ENCODE measurements around the gene TBC1D14. TPM values are rescaled to one million over a fixed set of nuclear protein-coding genes. Genes with fewer than 3 reads are reported as not detected.

Gene TBC1D14
- total RNA-seq, 4 donors from 2014 or later: 42.6 to 56.9 (median 54.0) TPM

DNA sequence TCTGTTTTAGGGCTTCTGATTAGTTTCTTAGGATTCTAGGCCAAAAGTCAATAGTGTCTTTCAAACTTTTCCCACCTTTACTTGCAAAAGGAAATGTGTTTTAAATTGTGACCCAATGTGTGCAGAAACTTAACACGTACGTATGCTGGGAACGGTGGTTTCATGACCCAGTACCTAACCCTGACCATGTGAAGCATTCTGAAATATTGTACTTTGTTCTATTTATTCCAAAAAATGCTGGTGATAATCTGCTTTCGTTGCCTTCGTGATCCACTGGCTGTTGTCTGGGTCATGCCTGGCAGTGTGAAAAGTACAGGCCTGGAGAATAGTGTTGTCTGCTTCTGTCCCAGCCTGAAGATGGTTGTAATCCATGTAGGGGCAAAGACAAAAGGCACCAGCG, 106.9 kb downstream of the TBC1D14 start:
- no peak for DNase-seq
- intact Hi-C loops (cut with DNase I; ENCODE audit: low total_unique reads): no loop called here
- Histone ChIP-seq H3K9me3 (no peaks in the 10 kb centered on the region), H3K27ac (no peak overlapping the region), H3K4me1 (no peaks in the 10 kb centered on the region), H3K27me3 (no peaks in the 10 kb centered on the region), H3K36me3 (peaks cover 0 to 30% (median 12%) of the 10 kb centered on the region in 4 donors), H3K4me3 (no peak overlapping the region)
- TF ChIP-seq EP300 (IDR thresholded peaks at IDR 0.05; ENCODE audit: low read depth) (no peak), POLR2AphosphoS5 (IDR thresholded peaks at IDR 0.05) (no peak)
- TF ChIP-seq, protein P1, sequence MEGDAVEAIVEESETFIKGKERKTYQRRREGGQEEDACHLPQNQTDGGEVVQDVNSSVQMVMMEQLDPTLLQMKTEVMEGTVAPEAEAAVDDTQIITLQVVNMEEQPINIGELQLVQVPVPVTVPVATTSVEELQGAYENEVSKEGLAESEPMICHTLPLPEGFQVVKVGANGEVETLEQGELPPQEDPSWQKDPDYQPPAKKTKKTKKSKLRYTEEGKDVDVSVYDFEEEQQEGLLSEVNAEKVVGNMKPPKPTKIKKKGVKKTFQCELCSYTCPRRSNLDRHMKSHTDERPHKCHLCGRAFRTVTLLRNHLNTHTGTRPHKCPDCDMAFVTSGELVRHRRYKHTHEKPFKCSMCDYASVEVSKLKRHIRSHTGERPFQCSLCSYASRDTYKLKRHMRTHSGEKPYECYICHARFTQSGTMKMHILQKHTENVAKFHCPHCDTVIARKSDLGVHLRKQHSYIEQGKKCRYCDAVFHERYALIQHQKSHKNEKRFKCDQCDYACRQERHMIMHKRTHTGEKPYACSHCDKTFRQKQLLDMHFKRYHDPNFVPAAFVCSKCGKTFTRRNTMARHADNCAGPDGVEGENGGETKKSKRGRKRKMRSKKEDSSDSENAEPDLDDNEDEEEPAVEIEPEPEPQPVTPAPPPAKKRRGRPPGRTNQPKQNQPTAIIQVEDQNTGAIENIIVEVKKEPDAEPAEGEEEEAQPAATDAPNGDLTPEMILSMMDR (IDR thresholded peaks at IDR 0.05): no peak
- in situ Hi-C loops (cut with MboI; ENCODE audit: low pct_ligation_motif_present in 1 of 4, low pct_unique_long_range_greater_than_20kb in 1 of 4, low sequenced_read_pairs in 3 of 4): no loop called here
- 89 to 91% methylated on average over 6 of the region's 6 CpGs for WGBS, 2 donors (ENCODE audit: low coverage in 1 of 2)

DNA sequence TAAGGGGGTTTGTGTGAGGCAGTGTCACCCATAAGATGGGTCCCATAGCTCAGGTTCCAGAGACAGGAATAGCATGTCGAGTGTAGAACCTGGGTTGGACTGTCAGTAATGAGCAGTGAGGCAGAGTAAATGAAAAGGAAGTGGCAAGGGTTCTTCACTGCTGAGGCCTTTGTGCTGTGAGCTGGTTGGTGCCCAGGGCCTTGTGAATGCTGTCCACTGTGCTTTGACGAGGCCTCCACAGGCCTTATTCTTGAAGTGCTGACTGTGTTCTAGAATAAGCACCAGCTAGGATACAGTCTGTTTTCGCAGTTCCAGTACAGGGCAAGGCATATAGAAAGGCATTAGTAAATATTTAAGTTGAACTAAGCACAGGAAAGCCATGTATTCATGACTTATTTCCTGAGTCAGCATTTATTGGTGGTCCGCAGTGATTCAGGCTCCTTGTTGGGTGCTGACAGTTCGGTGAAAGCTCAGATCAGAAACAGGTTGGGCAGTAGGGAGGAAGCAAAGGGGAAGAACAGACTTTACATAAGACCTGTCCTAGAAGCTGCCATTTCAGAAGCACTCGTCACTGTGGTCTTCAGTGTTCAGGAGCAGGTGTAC, 107.9 kb downstream of the TBC1D14 start:
- Histone ChIP-seq H3K36me3 (peaks cover 0 to 30% (median 9%) of the 10 kb centered on the region in 4 donors), H3K27ac (no peak overlapping the region), H3K9me3 (no peaks in the 10 kb centered on the region), H3K4me1 (no peaks in the 10 kb centered on the region), H3K27me3 (no peaks in the 10 kb centered on the region), H3K4me3 (no peak overlapping the region)
- in situ Hi-C loops (cut with MboI; ENCODE audit: low pct_ligation_motif_present in 1 of 4, low pct_unique_long_range_greater_than_20kb in 1 of 4, low sequenced_read_pairs in 3 of 4) (no loop called here), intact Hi-C loops (cut with DNase I; ENCODE audit: low total_unique reads) (no loop called here)
- TF ChIP-seq, protein P1 (IDR thresholded peaks at IDR 0.05): no peak
- TF ChIP-seq EP300 (IDR thresholded peaks at IDR 0.05; ENCODE audit: low read depth): no peak
- no peak for TF ChIP-seq POLR2A (IDR thresholded peaks at IDR 0.05)
- no peak for TF ChIP-seq POLR2AphosphoS5 (IDR thresholded peaks at IDR 0.05)
- 90 to 92% methylated on average over 2 to 6 of the region's 6 CpGs for WGBS, 2 donors (ENCODE audit: low coverage in 1 of 2)
- DNase-seq: no peak

DNA sequence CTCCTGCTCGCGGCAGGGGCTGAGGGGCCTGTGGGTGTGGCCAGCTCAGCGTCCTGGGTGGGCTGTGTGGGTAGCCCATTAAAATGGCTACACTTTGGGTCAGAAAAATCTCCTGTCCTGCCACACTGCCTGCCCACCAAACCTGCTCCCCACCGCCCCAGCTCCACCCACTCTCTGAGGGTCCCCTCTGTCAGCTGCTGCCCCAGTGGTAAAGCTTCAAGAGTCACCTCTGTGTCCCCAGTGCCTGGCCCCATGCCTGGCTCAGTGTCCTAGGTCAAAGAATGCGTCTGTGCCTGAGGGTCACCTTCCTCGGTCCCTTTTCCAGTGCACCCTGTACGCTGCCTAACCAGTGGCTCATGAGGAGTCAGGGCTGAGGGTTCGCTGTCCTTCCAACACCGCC, 108.7 kb downstream of the TBC1D14 start:
- Histone ChIP-seq H3K36me3 (peaks cover 0 to 33% (median 11%) of the 10 kb centered on the region in 4 donors), H3K4me1 (no peaks in the 10 kb centered on the region), H3K9me3 (no peaks in the 10 kb centered on the region), H3K4me3 (no peak overlapping the region), H3K27ac (no peak overlapping the region), H3K27me3 (no peaks in the 10 kb centered on the region)
- in situ Hi-C loops (cut with MboI; ENCODE audit: low pct_ligation_motif_present in 1 of 4, low pct_unique_long_range_greater_than_20kb in 1 of 4, low sequenced_read_pairs in 3 of 4): no loop called here
- TF ChIP-seq POLR2A (IDR thresholded peaks at IDR 0.05) (no peak), POLR2AphosphoS5 (IDR thresholded peaks at IDR 0.05) (no peak)
- intact Hi-C loops (cut with DNase I; ENCODE audit: low total_unique reads): no loop called here
- whole genome bisulfite sequencing, 2 donors (ENCODE audit: low coverage in 1 of 2): 97 to 100% methylated on average over 2 to 7 of the region's 9 CpGs
- DNase-seq: no peak

DNA sequence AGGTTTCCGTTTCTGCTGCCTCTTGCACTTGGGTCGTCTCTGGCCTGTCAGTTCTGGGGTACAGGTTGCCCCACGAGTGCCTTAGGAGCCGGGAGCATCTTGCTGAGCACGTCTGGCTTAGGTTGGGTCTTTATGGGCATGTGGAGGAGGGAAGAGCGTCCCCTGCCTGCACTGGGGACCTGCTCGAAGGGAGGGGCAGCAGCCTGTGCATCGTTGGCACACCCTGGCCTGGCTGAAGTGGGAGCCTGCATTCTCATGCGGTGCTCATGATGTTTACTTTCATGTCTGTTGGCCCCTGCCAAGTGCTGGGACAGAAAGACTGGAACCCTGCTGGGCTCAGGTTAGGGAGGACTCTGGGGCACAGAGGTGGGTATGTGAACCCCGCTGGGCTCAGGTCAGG, 109.7 kb downstream of the TBC1D14 start:
- TF ChIP-seq EP300 (IDR thresholded peaks at IDR 0.05; ENCODE audit: low read depth) (no peak), POLR2AphosphoS5 (IDR thresholded peaks at IDR 0.05) (no peak), POLR2A (IDR thresholded peaks at IDR 0.05) (no peak)
- TF ChIP-seq, protein P1 (IDR thresholded peaks at IDR 0.05): no peak
- Histone ChIP-seq H3K4me1 (no peaks in the 10 kb centered on the region), H3K36me3 (peaks cover 0 to 32% (median 16%) of the 10 kb centered on the region in 4 donors), H3K27ac (no peak overlapping the region), H3K9me3 (no peaks in the 10 kb centered on the region), H3K4me3 (no peak overlapping the region), H3K27me3 (no peaks in the 10 kb centered on the region)
- WGBS, 2 donors (ENCODE audit: low coverage in 1 of 2): 88% methylated on average over 10 of the region's 10 CpGs; no CpG with 5 or more reads in 1 of the 2 donors
- no peak for DNase-seq
- in situ Hi-C loops (cut with MboI; ENCODE audit: low pct_ligation_motif_present in 1 of 4, low pct_unique_long_range_greater_than_20kb in 1 of 4, low sequenced_read_pairs in 3 of 4): no loop called here
- intact Hi-C loops (cut with DNase I; ENCODE audit: low total_unique reads): no loop called here

DNA sequence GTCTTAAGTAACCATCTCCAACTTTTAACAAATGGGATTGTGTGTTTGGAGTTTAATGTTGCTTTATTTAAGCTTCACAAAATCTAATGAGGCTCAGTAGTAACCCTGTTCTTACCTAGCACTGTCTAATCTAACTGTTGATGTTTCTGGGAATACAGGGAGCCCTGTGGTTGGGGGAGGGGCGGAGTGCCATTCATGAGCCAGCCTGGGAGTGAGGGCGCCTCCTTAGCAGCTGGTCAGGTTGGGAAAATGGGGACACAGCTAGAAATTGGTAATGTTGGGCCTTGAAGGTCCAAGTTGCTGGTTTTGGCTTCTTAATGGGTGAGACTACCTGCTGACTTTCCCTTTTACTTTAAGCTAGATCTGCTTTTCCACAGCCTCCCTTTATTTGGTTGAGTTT, 110.7 kb downstream of the TBC1D14 start:
- no peak for DNase-seq
- H3K27ac ChIP-seq: no peak overlapping the region
- in situ Hi-C loops (cut with MboI; ENCODE audit: low pct_ligation_motif_present in 1 of 4, low pct_unique_long_range_greater_than_20kb in 1 of 4, low sequenced_read_pairs in 3 of 4) (no loop called here), intact Hi-C loops (cut with DNase I; ENCODE audit: low total_unique reads) (no loop called here)
- no peaks in the 10 kb centered on the region for H3K4me1 ChIP-seq
- no peaks in the 10 kb centered on the region for H3K9me3 ChIP-seq
- TF ChIP-seq POLR2A (IDR thresholded peaks at IDR 0.05): no peak
- no peak for TF ChIP-seq POLR2AphosphoS5 (IDR thresholded peaks at IDR 0.05)
- TF ChIP-seq, protein P1 (IDR thresholded peaks at IDR 0.05): no peak
- no peak for TF ChIP-seq EP300 (IDR thresholded peaks at IDR 0.05; ENCODE audit: low read depth)
- H3K27me3 ChIP-seq: no peaks in the 10 kb centered on the region
- no peak overlapping the region for H3K4me3 ChIP-seq
- WGBS, 2 donors (ENCODE audit: low coverage in 1 of 2): 80 to 100% methylated on average over 1 to 2 of the region's 2 CpGs
- peaks cover 0 to 30% (median 13%) of the 10 kb centered on the region in 4 donors for H3K36me3 ChIP-seq

Measured in transverse colon (tissue), 4 donors.